BLaER1 treated with 17β-estradiol and CSF1 and Interleukin-3, amounts not matched to agents 10 nM and 100 nM (cell line): ENCODE results near the gene DDX51.
A peak's percentile ranks its signal among the peaks of the same experiment; 100 is the strongest.
"Not testable (repeated sequence)": the region's sequence is repeated elsewhere in the genome, so short reads cannot be mapped to it uniquely, and the experiment has no call there.

Experiments used
- H3K27ac ChIP-seq, 11 experiments: shearing (Covaris generic); formaldehyde crosslinking; 2 replicates each; pipeline ENCODE4 v1.8.1; 2022
- H3K27me3 ChIP-seq, 11 experiments: shearing (Covaris generic); formaldehyde crosslinking; 2 replicates each; pipeline ENCODE4 v1.8.1; 2022
- H3K36me3 ChIP-seq, 11 experiments: shearing (Covaris generic); formaldehyde crosslinking; 2 replicates each; pipeline ENCODE4 v1.8.1; 2022
- H3K4me1 ChIP-seq, 10 experiments: shearing (Covaris generic); formaldehyde crosslinking; 2 replicates each; pipeline ENCODE4 v1.8.1; 2022
- H3K4me2 ChIP-seq, 11 experiments: shearing (Covaris generic); formaldehyde crosslinking; 2 replicates each; pipeline ENCODE4 v1.8.1; 2022
- H3K4me3 ChIP-seq, 10 experiments: shearing (Covaris generic); formaldehyde crosslinking; 2 replicates each; pipeline ENCODE4 v1.8.1; 2022
- H3K9ac ChIP-seq, 11 experiments: shearing (Covaris generic); formaldehyde crosslinking; 2 replicates each; pipeline ENCODE4 v1.8.1; 2022
- H3K9me3 ChIP-seq, 11 experiments: shearing (Covaris generic); formaldehyde crosslinking; replicated peaks in 1 of 11; 2 replicates each; pipeline ENCODE4 v1.8.1; 2022
- H4K20me1 ChIP-seq, 11 experiments: shearing (Covaris generic); formaldehyde crosslinking; 2 replicates each; pipeline ENCODE4 v1.8.1; 2022
- Cebpa-rat ChIP-seq, 11 experiments: shearing (Covaris generic); IDR thresholded peaks; 2 replicates each; pipeline ENCODE4 v1.8.1; 2022

The DDX51 gene

DNA sequence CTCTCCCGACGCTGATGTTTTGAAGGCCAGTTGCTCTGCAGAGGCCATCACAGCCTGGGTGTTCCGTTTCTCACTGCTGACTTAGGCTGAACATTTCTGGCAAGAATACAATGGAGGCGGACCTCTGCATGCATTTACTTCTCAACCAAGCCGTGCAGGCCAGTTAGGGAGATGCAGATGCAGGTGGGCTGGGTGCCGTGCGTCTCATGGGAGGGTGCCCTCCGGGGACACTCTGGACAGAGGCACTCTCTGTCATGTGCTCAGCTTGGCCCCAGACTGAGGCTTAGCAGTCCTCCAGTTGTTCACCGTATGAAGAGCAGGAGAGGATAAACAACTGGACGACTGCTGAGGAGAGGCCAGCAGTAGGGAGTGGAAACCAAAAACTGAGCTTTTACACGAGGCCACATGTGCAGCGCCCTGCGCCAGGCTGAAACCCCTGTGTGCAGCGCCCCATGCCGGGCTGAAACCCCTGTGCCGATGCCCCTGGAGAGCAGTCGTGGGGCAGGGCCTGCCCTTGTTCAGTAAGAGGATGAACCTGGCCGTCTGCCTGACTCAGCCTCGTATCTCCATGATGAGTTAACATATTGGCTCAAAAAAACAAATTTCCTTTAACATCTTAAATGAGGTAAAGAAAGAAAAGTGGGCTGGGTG, 32.3 kb downstream of the DDX51 start:
- Histone ChIP-seq H3K9me3 (no peaks in the 10 kb centered on the region), H3K9ac (peak overlapping the region in 4 of 11 experiments; percentile 0 to 48 (median 32); a peak in 4 of 22 replicates), H3K4me3 (no peak overlapping the region), H3K4me1 (peaks cover 37 to 93% (median 79%) of the 10 kb centered on the region in 10 experiments), H3K27ac (peak overlapping the region in 6 of 11 experiments; percentile 10 to 64 (median 40); a peak in 7 of 22 replicates), H4K20me1 (peaks cover 0 to 33% (median 7%) of the 10 kb centered on the region in 11 experiments; a peak in 10 of 22 replicates), H3K36me3 (peaks cover 46 to 73% (median 57%) of the 10 kb centered on the region in 11 experiments), H3K4me2 (peak overlapping the region; percentile 13 to 93 (median 73)), H3K27me3 (no peaks in the 10 kb centered on the region)
- TF ChIP-seq Cebpa-rat (IDR thresholded peaks at IDR 0.05) = no peak

GRCh38 chr12:132110677-132111076, 33.4 kb downstream of the DDX51 start:
- H3K4me1 ChIP-seq = peaks cover 37 to 82% (median 71%) of the 10 kb centered on the region in 10 experiments
- no peak overlapping the region for H3K4me3 ChIP-seq
- peak overlapping the region in 5 of 11 experiments; percentile 73 to 93 (median 81); a peak in 6 of 22 replicates for H3K4me2 ChIP-seq
- no peak overlapping the region for H3K27ac ChIP-seq
- no peak overlapping the region for H3K9ac ChIP-seq
- peaks cover 40 to 72% (median 55%) of the 10 kb centered on the region in 11 experiments for H3K36me3 ChIP-seq
- H3K27me3 ChIP-seq = no peaks in the 10 kb centered on the region
- H4K20me1 ChIP-seq = peaks cover 0 to 30% (median 7%) of the 10 kb centered on the region in 11 experiments; a peak in 10 of 22 replicates
- no peaks in the 10 kb centered on the region for H3K9me3 ChIP-seq
- TF ChIP-seq Cebpa-rat (IDR thresholded peaks at IDR 0.05) = no peak

GRCh38 chr12:132109741-132110140, 34.4 kb downstream of the DDX51 start:
- Histone ChIP-seq H3K9ac (no peak overlapping the region), H3K4me2 (peak overlapping the region in 3 of 11 experiments; percentile 23 to 45 (median 27); a peak in 4 of 22 replicates), H3K27me3 (no peaks in the 10 kb centered on the region), H3K4me1 (peaks cover 37 to 73% (median 63%) of the 10 kb centered on the region in 10 experiments), H3K36me3 (peaks cover 38 to 70% (median 53%) of the 10 kb centered on the region in 11 experiments), H3K9me3 (no peaks in the 10 kb centered on the region), H3K27ac (no peak overlapping the region), H4K20me1 (peaks cover 0 to 25% (median 7%) of the 10 kb centered on the region in 11 experiments; a peak in 10 of 22 replicates), H3K4me3 (no peak overlapping the region)
- no peak for TF ChIP-seq Cebpa-rat (IDR thresholded peaks at IDR 0.05)

- H3K27ac ChIP-seq = no peak overlapping the region
- no peak overlapping the region for H3K4me3 ChIP-seq
- H3K9ac ChIP-seq = peak overlapping the region in 2 of 11 experiments; percentile 5 to 30; a peak in 1 of 22 replicates
- H3K4me1 ChIP-seq = peaks cover 34 to 58% (median 50%) of the 10 kb centered on the region in 10 experiments
- H3K4me2 ChIP-seq = peak overlapping the region in 4 of 11 experiments; percentile 3 to 38 (median 30); a peak in 6 of 22 replicates
- H4K20me1 ChIP-seq = peaks cover 0 to 33% (median 7%) of the 10 kb centered on the region in 11 experiments; a peak in 12 of 22 replicates
- H3K36me3 ChIP-seq = peaks cover 29 to 68% (median 52%) of the 10 kb centered on the region in 11 experiments
- no peaks in the 10 kb centered on the region for H3K27me3 ChIP-seq
- TF ChIP-seq Cebpa-rat (IDR thresholded peaks at IDR 0.05) = no peak
- no peaks in the 10 kb centered on the region for H3K9me3 ChIP-seq
Observed at GRCh38 chr12:132108211-132108832, 35.8 kb downstream of the DDX51 start.

GRCh38 chr12:132106921-132107320, 37.2 kb downstream of the DDX51 start:
- H3K27ac ChIP-seq = no peak overlapping the region
- H3K4me2 ChIP-seq = peak overlapping the region in 2 of 11 experiments; percentile 24 to 38; a peak in 1 of 22 replicates
- peaks cover 0 to 39% (median 7%) of the 10 kb centered on the region in 11 experiments; a peak in 12 of 22 replicates for H4K20me1 ChIP-seq
- TF ChIP-seq Cebpa-rat (IDR thresholded peaks at IDR 0.05) = no peak
- peaks cover 29 to 77% (median 53%) of the 10 kb centered on the region in 11 experiments for H3K36me3 ChIP-seq
- no peak overlapping the region for H3K9ac ChIP-seq
- no peaks in the 10 kb centered on the region for H3K9me3 ChIP-seq
- no peak overlapping the region for H3K4me3 ChIP-seq
- H3K27me3 ChIP-seq = no peaks in the 10 kb centered on the region
- peaks cover 20 to 44% (median 36%) of the 10 kb centered on the region in 10 experiments for H3K4me1 ChIP-seq

DNA sequence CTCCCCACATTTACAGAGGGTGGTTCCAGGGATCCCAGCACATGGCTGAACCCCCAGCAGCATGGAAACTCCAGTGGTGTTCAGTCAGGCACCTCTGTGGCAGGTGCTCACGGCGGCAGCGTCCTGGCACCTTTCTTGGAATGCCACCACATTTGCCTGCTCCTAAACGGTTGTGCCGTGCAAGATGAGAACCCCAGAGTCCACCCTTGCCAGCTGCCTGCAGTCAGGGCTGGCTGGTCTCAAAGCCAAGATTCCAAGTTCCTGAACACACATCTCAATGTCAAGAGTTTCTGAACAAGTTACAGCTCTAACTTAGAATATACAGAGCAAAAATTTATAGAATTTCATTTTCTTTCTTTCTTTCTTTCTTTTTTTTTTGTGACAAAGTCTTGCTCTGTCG, 38.7 kb downstream of the DDX51 start:
- H3K4me1 ChIP-seq = peaks cover 13 to 30% (median 22%) of the 10 kb centered on the region in 10 experiments; a peak in 18 of 20 replicates
- no peak overlapping the region for H3K4me3 ChIP-seq
- peaks cover 0 to 37% (median 9%) of the 10 kb centered on the region in 11 experiments; a peak in 14 of 22 replicates for H4K20me1 ChIP-seq
- H3K4me2 ChIP-seq = no peak overlapping the region
- peaks cover 30 to 76% (median 53%) of the 10 kb centered on the region in 11 experiments for H3K36me3 ChIP-seq
- H3K9ac ChIP-seq = no peak overlapping the region
- H3K27me3 ChIP-seq = no peaks in the 10 kb centered on the region
- no peak for TF ChIP-seq Cebpa-rat (IDR thresholded peaks at IDR 0.05)
- no peak overlapping the region for H3K27ac ChIP-seq
- no peaks in the 10 kb centered on the region for H3K9me3 ChIP-seq

DNA sequence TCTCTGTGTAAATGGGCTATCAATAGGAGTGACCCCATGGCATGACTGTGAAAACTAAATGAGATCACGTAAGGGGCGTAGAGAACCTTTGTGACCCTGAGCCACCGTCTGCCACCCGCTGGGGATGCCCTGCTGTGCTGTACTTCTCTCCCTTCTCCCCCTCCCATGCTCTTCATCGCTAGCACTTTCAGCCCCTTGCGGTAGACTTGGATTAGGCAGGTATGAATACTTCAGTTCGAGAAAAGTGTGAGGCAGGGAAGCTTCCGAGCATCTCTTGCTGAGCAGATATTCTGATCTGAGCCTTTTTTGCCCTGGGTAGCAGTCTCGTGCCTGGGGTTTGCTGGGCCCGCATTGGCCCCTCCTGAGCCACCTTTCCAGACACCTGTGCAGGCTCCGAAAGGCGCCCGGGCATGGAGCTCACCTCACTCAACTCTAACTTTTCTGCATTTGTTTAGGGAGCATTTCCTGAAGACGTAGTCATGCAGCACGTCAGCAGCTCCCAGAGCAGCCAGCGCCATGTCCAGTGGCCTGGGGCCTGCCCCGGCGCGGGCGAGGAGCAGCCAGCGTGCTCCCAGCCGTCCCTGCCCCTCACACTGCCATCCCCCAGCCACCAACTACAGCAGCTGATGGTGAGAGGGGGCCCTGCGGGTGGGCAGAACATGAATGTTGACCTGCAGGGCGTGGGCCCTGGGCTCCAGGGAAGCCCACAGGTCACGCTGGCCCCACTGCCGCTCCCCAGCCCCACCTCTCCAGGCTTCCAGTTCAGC, 40.4 kb downstream of the DDX51 start:
- H3K36me3 ChIP-seq = peaks cover 45 to 84% (median 62%) of the 10 kb centered on the region in 11 experiments
- H3K4me3 ChIP-seq = no peak overlapping the region
- H3K9ac ChIP-seq = no peak overlapping the region
- peaks cover 4 to 22% (median 14%) of the 10 kb centered on the region in 10 experiments; a peak in 15 of 20 replicates for H3K4me1 ChIP-seq
- no peak for TF ChIP-seq Cebpa-rat (IDR thresholded peaks at IDR 0.05)
- H3K9me3 ChIP-seq = no peaks in the 10 kb centered on the region
- H3K27me3 ChIP-seq = no peaks in the 10 kb centered on the region
- peaks cover 0 to 42% (median 17%) of the 10 kb centered on the region in 11 experiments; a peak in 14 of 22 replicates for H4K20me1 ChIP-seq
- H3K27ac ChIP-seq = no peak overlapping the region
- H3K4me2 ChIP-seq = no peak overlapping the region

- peaks cover 46 to 83% (median 63%) of the 10 kb centered on the region in 11 experiments for H3K36me3 ChIP-seq
- peaks cover 0 to 18% (median 8%) of the 10 kb centered on the region in 10 experiments; a peak in 12 of 20 replicates for H3K4me1 ChIP-seq
- H4K20me1 ChIP-seq = peaks cover 0 to 39% (median 17%) of the 10 kb centered on the region in 11 experiments; a peak in 14 of 22 replicates
- not testable (repeated sequence) for H3K4me2 ChIP-seq, H3K27ac ChIP-seq, H3K9me3 ChIP-seq, H3K4me3 ChIP-seq, H3K27me3 ChIP-seq, H3K9ac ChIP-seq
Observed at GRCh38 chr12:132103072-132103471, 41.0 kb downstream of the DDX51 start.
